DMS53 (cell line): ENCODE data around the gene THAP5.
"Not testable (repeated sequence)": the region's sequence is repeated elsewhere in the genome, so short reads cannot be mapped to it uniquely, and the experiment has no call there.

Experiments used
- DNase-seq: peaks from one replicate; lab custom pipeline; 2025; lab: John Stamatoyannopoulos, UW

Gene THAP5

DNA sequence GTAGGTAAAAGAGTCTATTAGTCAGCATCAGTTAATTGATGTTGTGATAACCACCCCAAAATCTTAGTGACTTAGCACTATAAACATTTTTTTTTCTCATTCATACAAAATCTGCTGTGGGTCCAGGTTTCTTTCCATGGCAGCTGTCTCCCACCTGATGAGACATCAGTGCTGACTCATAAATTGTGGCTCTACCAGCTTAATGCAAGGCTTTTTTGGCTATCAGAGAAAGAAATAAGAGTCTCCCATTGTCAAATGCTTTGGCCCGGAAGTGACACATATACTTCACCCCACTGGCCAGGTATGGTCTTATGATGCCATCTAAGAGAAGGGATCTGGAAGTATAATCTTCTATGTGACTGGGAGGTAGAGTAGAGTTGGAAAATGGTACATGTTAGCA lies 14.7 kb upstream of the THAP5 start:
- DNase-seq: peak; percentile 26

- DNase-seq: no peak
Measured at GRCh38 chr7:108581655-108582491, 12.4 kb upstream of the THAP5 start.

DNA sequence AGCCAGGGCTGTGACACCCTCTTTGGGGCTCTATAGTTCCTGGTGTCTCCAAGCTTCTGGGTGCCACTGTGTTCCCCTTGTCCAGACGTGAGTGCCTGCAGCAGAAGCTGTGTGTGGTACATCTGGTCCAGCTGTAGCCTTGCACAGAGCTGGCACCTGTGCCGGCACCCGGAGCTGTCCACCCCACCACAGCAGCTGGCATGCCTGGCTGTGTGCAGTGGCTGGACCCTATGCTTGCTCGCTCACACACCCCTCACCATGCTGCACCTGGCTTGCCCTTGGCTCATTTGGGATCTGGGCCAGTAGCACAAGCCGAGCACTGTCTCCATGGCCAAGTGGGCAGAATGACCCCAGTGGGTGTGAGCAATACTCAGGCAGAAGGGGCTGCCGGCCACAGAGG lies 10.8 kb upstream of the THAP5 start:
- no peak for DNase-seq

- no peak for DNase-seq
Measured at GRCh38 chr7:108578937-108579336, 9.4 kb upstream of the THAP5 start.

GRCh38 chr7:108576116-108576515 lies 6.6 kb upstream of the THAP5 start:
- DNase-seq: no peak

DNA sequence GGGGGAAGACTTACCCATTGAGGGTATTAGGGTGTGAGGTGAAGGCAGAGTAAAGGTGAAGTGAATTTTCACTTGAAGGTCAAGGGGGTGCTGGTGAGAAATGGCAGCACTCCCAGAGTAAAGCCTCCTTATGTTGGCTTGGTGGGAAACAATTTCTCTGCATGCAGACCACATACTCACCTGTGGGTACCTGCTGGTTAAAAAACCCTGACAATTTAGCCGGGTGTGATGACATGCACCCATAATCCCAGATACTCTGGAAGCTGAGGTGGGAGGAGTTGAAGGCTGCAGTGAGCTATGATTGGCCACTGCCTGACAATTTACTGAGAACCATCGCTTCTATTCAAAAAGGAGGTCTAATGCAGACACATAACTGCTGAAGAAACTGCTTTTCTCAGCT lies 5.7 kb upstream of the THAP5 start:
- no peak for DNase-seq

DNA sequence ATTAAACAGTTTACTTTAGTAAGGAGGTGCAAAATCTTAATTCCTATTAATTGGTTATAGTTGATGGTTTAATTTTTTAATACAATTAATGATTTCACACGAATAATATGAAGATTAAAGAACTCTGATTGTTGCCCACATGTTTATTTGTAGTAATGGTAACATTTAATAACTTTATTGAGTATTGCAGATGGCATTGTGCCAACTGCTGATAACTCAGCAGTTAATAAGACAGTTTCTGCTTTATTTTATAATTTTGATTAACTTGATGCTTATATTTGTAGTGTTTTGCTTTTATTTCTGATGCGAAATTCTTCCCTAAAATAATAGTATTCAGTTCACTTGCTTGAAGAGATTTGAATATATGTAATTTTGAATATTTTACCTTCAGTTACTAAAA lies 3.0 kb upstream of the THAP5 start:
- DNase-seq: no peak

GRCh38 chr7:108570146-108570755 lies 745 bp upstream of the THAP5 start:
- DNase-seq: peak; percentile 86

- no peak for DNase-seq
Measured at GRCh38 chr7:108568801-108569380, 615 bp downstream of the THAP5 start.

DNA sequence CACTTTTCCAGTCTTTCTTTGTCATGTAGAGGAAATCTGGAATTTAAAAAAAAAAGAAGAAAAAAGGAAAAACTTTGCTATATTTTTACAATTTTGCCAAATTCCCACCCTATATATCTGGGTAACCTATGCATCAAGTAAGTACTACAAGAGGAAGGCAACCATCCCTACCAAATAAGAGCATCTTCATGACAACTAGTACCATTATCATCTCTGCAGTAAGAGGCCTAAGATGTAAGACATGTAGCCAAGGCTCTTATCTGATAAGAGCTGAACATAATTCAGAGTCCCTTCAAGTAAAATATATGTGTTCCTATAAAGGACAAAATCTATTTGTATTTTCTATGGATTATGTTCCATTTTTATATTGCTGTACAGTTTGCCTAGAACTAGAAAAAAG lies 3.5 kb downstream of the THAP5 start:
- no peak for DNase-seq

- DNase-seq: no peak
Measured at GRCh38 chr7:108561047-108561619, 8.4 kb downstream of the THAP5 start.

- DNase-seq: no peak
Measured at GRCh38 chr7:108559253-108559652, 10.3 kb downstream of the THAP5 start.

DNA sequence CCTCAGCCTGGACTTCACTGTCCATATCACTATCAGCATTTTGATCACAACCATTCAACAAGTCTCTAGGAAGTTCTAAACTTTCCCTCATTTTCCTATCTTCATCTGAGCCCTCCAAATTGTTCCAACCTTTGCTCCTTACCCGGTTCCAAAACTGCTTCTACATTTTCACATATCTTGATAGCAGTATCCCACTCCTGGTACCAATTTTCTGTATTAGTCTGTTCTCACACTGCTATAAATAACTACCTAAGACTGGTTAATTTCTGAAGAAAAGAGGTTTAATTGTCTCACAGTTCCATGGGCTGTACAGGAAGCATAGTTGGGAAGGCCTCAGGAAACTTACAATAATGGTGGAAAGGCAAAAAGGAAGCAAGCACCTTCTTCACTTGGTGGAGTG lies 11.9 kb downstream of the THAP5 start:
- no peak for DNase-seq

- no peak for DNase-seq
Measured at GRCh38 chr7:108557191-108557590, 12.3 kb downstream of the THAP5 start.

DNA sequence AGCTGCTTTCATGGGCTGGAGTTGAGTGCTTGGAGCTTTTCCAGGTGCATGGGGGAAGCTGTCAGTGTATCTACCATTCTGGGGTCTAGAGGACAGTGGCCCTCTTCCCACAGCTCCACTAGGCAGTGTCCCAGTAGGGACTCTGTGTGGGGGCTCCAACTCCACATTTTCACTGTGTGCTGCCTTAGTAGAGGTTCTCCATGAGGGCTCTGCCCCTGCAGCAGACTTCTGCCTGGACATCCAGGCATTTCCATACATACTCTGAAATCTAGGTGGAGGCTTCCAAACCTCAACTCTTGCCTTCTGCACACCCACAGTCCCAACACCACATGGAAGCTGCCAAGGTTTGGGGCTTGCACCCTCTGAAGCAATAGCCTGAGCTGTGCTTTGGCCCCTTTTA lies 12.8 kb downstream of the THAP5 start:
- not testable (repeated sequence) for DNase-seq

DNA sequence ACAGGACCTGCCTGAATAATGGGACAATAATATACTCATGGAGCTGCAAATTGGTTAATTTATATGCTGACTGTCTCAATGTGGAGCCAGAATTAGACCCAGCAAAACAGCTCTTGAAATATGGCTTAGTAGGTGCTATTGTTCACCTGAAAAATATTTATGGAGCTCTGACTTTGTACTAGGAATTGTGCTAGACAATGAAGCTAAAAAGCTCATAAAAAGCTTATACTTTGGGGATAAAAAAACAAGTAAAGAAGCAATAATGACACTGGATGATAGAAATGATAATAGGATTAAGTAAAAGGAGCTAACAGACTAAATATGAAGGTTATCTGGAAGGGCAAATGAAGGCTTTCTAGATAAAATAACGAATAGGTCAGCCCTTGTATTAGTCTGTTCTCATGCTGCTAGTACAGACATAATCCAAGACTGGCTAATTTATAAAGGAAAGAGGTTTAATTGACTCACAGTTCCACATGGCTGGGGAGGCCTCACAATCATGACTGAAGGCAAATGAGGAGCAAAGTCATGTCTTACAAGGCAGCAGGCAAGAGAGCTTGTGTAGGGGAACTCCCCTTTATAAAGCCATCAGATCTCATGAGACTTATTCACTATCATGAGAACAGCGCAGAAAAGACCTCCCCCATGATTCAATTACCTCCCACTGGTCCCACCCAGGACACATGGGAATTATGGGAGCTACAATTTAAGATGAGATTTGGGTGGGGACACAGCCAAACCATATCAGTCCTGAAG lies 21.2 kb downstream of the THAP5 start:
- DNase-seq: peak; percentile 28

DNA sequence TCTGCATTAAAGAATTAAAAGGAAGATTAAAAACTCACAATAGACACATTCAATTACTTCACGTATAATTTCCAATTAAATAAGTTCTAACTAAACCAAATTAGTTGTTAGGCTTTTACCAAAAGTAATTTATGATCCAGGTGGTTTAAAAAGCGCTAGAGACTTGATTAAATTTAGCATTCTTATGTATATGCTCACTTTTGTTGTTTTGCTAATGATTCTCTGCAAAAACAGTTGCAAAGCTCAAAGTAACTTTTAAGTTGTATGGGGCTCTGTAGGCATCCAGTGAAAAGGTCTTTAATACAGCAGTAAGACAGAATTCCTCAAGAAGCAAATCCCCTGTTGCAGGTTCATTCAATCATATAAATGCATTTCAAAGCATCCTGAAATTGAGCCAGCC lies 28.0 kb downstream of the THAP5 start:
- no peak for DNase-seq

- not testable (repeated sequence) for DNase-seq
Measured at GRCh38 chr7:108538685-108539084, 30.8 kb downstream of the THAP5 start.

GRCh38 chr7:108538236-108538635 lies 31.3 kb downstream of the THAP5 start:
- DNase-seq: not testable (repeated sequence)

GRCh38 chr7:108537229-108537628 lies 32.3 kb downstream of the THAP5 start:
- DNase-seq: no peak

DNA sequence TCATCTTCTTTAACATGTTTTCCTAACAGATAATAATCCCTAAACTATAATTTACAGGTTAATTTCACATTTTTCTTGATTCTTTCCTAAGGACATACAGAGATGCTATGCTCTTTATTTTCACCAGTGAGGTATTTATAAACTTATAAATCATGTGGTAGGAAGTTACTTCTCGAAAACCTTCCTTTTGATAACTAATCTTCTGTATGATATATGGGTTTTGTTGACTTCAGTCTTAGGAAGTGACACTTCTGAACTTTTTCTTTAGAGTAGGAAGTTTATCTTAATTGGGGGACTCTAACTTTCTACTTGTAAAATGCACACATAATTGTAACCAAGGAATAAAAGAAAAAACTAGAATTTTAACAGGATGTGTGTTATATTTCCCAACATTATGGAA lies 33.8 kb downstream of the THAP5 start:
- no peak for DNase-seq

DNA sequence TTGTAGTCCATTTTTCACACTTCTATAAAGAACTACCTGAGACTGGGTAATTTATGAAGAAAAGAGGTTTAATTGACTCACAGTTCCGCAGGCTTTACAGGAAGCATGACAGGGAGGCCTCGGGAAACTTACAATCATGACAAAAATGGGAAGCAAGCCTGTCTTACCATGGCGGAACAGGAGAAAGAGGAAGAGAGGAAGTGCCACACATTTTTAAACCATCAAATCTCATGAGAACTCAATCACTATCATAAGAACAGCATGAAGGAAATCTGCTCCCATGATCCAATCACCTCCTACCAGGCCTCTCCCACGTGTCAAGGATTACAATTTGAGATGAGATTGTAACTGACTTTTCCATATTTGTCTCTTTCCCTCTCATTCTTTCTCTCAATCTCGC lies 34.2 kb downstream of the THAP5 start:
- no peak for DNase-seq
